ENCODE data around the gene ACAP1.

- TF ChIP-seq POLR2AphosphoS5 (IDR thresholded peaks at IDR 0.05): no peak
- TF ChIP-seq, protein P1, sequence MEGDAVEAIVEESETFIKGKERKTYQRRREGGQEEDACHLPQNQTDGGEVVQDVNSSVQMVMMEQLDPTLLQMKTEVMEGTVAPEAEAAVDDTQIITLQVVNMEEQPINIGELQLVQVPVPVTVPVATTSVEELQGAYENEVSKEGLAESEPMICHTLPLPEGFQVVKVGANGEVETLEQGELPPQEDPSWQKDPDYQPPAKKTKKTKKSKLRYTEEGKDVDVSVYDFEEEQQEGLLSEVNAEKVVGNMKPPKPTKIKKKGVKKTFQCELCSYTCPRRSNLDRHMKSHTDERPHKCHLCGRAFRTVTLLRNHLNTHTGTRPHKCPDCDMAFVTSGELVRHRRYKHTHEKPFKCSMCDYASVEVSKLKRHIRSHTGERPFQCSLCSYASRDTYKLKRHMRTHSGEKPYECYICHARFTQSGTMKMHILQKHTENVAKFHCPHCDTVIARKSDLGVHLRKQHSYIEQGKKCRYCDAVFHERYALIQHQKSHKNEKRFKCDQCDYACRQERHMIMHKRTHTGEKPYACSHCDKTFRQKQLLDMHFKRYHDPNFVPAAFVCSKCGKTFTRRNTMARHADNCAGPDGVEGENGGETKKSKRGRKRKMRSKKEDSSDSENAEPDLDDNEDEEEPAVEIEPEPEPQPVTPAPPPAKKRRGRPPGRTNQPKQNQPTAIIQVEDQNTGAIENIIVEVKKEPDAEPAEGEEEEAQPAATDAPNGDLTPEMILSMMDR (IDR thresholded peaks at IDR 0.05 in 8 of 11, conservative IDR thresholded peaks at IDR 0.05 in 3 of 11): no peak
Measured at GRCh38 chr17:7293159-7293558, 43.2 kb upstream of the ACAP1 start.
